Omental fat pad (tissue), 4 donors: ENCODE results near the gene SRSF10. TPM values are rescaled to one million over a fixed set of nuclear protein-coding genes. Genes with fewer than 3 reads are reported as not detected.
A peak's percentile ranks its signal among the peaks of the same experiment; 100 is the strongest.

ENCODE experiments used
- ATAC-seq: fragments of 150-250 bp; one replicate; pipeline ENCODE4 v1.9.1; 2016; ENCODE audit warnings: mild to moderate bottlenecking, moderate library complexity; ENCODE audit not compliant: low FRiP score
- DNase-seq: peaks from one replicate; pipeline ENCODE4 v3.0.0-alpha.2; 2019; ENCODE audit warnings: low spot score
- small RNA-seq: library from RNA; depleted of rRNA; stranded (forward); fragments of <200 nt; gene quantifications from one replicate; pipeline ENCODE3, GENCODE V24; 2016
- total RNA-seq, 4 donors: library from RNA; depleted of rRNA; stranded (reverse); fragments of >200 nt; gene quantifications; one replicate each; pipeline ENCODE4 v1.1.0, GENCODE V29; 2016
- TF ChIP-seq, protein P1 (sequence below), 3 donors: fragments of 450-650 bp; IDR thresholded peaks; one replicate each; pipeline ENCODE4 v1.5.1; 2016 to 2017; ENCODE audit warnings: antibody characterized with exemption in 3 of 3, mild to moderate bottlenecking in 3 of 3, moderate library complexity in 2 of 3

SRSF10 gene
- total RNA-seq, 4 donors from 2014 or later, result 101 to 152 (median 120) TPM

DNA sequence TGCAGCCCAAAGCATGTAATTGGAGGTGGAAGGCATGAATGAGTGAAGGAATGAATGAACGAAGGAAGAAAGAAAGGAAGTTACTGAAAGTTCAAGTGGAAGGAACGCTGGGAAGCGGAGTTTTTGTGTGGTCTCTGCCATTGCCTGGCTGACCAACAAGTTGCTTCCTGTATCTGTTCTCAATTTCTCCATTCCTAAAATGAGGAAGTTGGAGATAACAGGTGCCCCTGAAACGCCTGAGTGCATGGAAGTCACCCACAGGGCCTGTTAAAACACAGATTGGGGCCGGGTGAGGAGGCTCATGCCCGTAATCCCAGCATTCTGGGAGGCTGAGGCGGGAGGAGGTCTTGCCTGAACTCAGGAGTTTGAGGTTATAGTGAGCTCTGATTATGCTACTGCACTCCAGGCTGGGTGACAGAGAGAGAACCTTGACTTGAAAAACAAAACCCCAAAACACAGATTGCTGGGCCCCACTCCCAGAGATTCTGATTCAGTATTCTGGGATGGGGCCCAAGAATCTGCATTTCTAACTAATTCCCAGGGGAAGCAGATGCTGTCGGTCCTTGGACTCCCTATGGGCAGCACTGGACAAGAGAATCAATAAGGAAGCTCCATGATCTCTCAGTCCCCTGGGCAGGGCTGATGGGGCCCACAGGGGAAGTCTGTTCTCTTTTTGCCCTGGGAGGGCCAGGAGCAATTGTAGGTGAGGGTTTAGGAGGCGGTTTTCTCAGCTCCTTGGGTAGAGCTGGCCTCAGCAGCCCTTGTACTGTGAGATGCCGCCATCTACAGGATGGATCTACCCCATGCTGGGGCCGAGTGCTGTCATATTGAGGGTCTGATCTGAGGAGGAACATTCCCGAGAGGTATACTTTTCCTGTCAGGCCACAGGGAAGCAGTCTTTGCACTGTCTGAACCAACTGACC lies 63.7 kb downstream of the SRSF10 start:
- TF ChIP-seq, protein P1, sequence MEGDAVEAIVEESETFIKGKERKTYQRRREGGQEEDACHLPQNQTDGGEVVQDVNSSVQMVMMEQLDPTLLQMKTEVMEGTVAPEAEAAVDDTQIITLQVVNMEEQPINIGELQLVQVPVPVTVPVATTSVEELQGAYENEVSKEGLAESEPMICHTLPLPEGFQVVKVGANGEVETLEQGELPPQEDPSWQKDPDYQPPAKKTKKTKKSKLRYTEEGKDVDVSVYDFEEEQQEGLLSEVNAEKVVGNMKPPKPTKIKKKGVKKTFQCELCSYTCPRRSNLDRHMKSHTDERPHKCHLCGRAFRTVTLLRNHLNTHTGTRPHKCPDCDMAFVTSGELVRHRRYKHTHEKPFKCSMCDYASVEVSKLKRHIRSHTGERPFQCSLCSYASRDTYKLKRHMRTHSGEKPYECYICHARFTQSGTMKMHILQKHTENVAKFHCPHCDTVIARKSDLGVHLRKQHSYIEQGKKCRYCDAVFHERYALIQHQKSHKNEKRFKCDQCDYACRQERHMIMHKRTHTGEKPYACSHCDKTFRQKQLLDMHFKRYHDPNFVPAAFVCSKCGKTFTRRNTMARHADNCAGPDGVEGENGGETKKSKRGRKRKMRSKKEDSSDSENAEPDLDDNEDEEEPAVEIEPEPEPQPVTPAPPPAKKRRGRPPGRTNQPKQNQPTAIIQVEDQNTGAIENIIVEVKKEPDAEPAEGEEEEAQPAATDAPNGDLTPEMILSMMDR (IDR thresholded peaks at IDR 0.05), result no peak
- DNase-seq (no peak), ATAC-seq (peak; percentile 84)

DNA sequence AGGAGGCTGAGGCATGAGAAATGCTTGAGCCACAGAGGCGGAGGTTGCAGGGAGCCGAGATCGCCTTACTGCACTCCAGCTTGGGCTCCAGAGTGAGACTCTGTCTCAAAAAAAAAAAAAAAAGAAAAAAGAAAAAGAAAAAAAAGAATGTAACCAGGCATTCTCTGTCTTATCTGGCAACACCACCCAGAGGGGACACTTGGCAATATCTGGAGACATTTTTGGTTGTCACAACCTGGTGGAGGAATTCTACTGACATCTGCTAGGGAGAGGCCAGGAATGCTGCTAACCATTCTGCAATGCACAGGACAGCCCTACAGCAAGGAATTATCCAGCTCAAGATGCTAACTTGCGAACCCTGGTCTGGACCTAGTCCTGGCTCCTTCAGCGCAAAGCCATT lies 64.7 kb downstream of the SRSF10 start:
- TF ChIP-seq, protein P1 (IDR thresholded peaks at IDR 0.05), result no peak
- ATAC-seq (no peak), DNase-seq (no peak)

GRCh38 chr1:23914921-23915320 lies 65.2 kb downstream of the SRSF10 start:
- TF ChIP-seq, protein P1 (IDR thresholded peaks at IDR 0.05), result no peak
- ATAC-seq, result no peak
- no peak for DNase-seq

Small RNAs within 50 kb of the gene (small RNA-seq; reads per million reads assigned to genes)
- gene MIR378F, result not detected

Other genes with a start within 250 kb of the SRSF10 start
- gene ELOA, start 236.9 kb downstream of the SRSF10 start, total RNA-seq, result 10 to 100 TPM; 44.1 to 73.7 (median 54.1) TPM
- gene PITHD1, start 201.9 kb downstream of the SRSF10 start, total RNA-seq, result 10 to 100 TPM; 44.3 to 58.8 (median 51.7) TPM
- gene LYPLA2, start 189.2 kb downstream of the SRSF10 start, total RNA-seq, result 10 to 100 TPM; 36.0 to 54.0 (median 40.3) TPM
- gene GALE, start 179.6 kb downstream of the SRSF10 start, total RNA-seq, result 10 to 100 TPM; 15.6 to 19.4 (median 17.9) TPM
- gene HMGCL, start 154.9 kb downstream of the SRSF10 start, total RNA-seq, result 10 to 100 TPM; 19.2 to 47.1 (median 41.4) TPM
- 10 to 100 TPM; 31.7 to 49.5 (median 45.7) TPM for gene FUCA1, start 112.0 kb downstream of the SRSF10 start, total RNA-seq
- under 1 TPM in 2 of 4 donors, not detected in 2; 0.06 to 0.09 TPM for gene CNR2, start 67.0 kb downstream of the SRSF10 start, total RNA-seq
- gene PNRC2, start 20.5 kb downstream of the SRSF10 start, total RNA-seq, result 100 to 1,000 TPM; 139 to 173 (median 153) TPM
- gene MYOM3, start 131.8 kb upstream of the SRSF10 start, total RNA-seq, result under 1 TPM; 0.13 to 0.79 (median 0.32) TPM
- gene IL22RA1, start 162.8 kb upstream of the SRSF10 start, total RNA-seq, result 1 to 10 TPM in 1 of 4 donors, under 1 TPM in 3; 0.12 to 1.2 (median 0.39) TPM
- 1 to 10 TPM in 3 of 4 donors, not detected in 1; 1.1 to 4.6 (median 1.8) TPM for gene IFNLR1, start 207.0 kb upstream of the SRSF10 start, total RNA-seq